ENCODE results near the gene COL16A1. TPM values are rescaled to one million over a fixed set of nuclear protein-coding genes. Genes with fewer than 3 reads are reported as not detected.

The COL16A1 gene
- total and polyA plus RNA-seq, 2 of the 13 experiments (the other 11 are each of a cell fraction or from before 2014, with no cell fraction given): 4.3 to 12.2 TPM

GRCh38 chr1:31657020-31657804, 46.6 kb downstream of the COL16A1 start:
- ATAC-seq (no peak), DNase-seq (ENCODE audit: low spot score) (no peak), FAIRE-seq (no peak)
- WGBS (ENCODE audit: low lambda C conversion rate): 88% methylated on average over 8 of the region's 14 CpGs
- H3K79me2 ChIP-seq (ENCODE audit: insufficient read depth, low read length): no peaks in the 10 kb centered on the region
- no peaks in the 10 kb centered on the region for H3K4me1 ChIP-seq (ENCODE audit: insufficient read depth, low read length)
- intact Hi-C loops (cut with micrococcal nuclease; ENCODE audit: unreplicated experiment): no loop called here
- H3K27me3 ChIP-seq (ENCODE audit: control insufficient read depth in 1 of 2, insufficient read depth in 2 of 2, low read length in 2 of 2): no peaks in the 10 kb centered on the region
- BruUV-seq (replicated peaks): no TSS peak
- H4K20me1 ChIP-seq (ENCODE audit: insufficient read depth, low read length): no peaks in the 10 kb centered on the region
- CTCF ChIA-PET (ENCODE audit: low intra/inter-chr PET ratio, low total read pairs): no interaction called here
- no peak overlapping the region for H3K27ac ChIP-seq (ENCODE audit: extremely low read length, insufficient read depth, low read length)
- H2AFZ ChIP-seq (ENCODE audit: low read length): no peak overlapping the region
- H3K4me2 ChIP-seq (ENCODE audit: low read depth, low read length): no peak overlapping the region
- POLR2A ChIA-PET: no interaction called here
- H3K9me3 ChIP-seq (ENCODE audit: low read length): no peaks in the 10 kb centered on the region
- no peak overlapping the region for H3K9ac ChIP-seq (ENCODE audit: insufficient read depth, low read depth, low read length)
- in situ Hi-C loops (cut with HindIII; ENCODE audit: extremely low pct_ligation_motif_present, low pct_unique_long_range_greater_than_20kb): no loop called here
- no peak for TF ChIP-seq DMAP1 (CRISPR knock-in tag; IDR thresholded peaks at IDR 0.05)
- no peaks in the 10 kb centered on the region for H3K36me3 ChIP-seq (replicated peaks in 1 of 2; ENCODE audit: control insufficient read depth in 1 of 2, insufficient read depth in 2 of 2, low read length in 2 of 2)
- H3K4me3 ChIP-seq (replicated peaks in 1 of 3; ENCODE audit: insufficient read depth in 1 of 3, low read depth in 2 of 3, low read length in 3 of 3): no peak overlapping the region

- in situ Hi-C loops (cut with HindIII; ENCODE audit: extremely low pct_ligation_motif_present, low pct_unique_long_range_greater_than_20kb) (no loop called here), intact Hi-C loops (cut with micrococcal nuclease; ENCODE audit: unreplicated experiment) (no loop called here)
- TF ChIP-seq ATF7-NPFF (CRISPR knock-in tag; IDR thresholded peaks at IDR 0.05; ENCODE audit: low read depth) (no peak), SOX13 (IDR thresholded peaks at IDR 0.05) (no peak), SOX13 (CRISPR knock-in tag; conservative IDR thresholded peaks at IDR 0.05 in 1 of 2, IDR thresholded peaks at IDR 0.05 in 1 of 2) (0 out of 4 replicates have a peak, but pooled peaks of 1 of the 2 experiments have one; percentile 21)
- ATAC-seq: no peak
- 94% methylated on average over 4 of the region's 4 CpGs for WGBS (ENCODE audit: low lambda C conversion rate)
- Histone ChIP-seq H2AFZ (ENCODE audit: low read length) (no peak overlapping the region), H4K20me1 (ENCODE audit: insufficient read depth, low read length) (no peaks in the 10 kb centered on the region), H3K4me2 (ENCODE audit: low read depth, low read length) (no peak overlapping the region), H3K36me3 (replicated peaks in 1 of 2; ENCODE audit: control insufficient read depth in 1 of 2, insufficient read depth in 2 of 2, low read length in 2 of 2) (no peaks in the 10 kb centered on the region), H3K27ac (ENCODE audit: extremely low read length, insufficient read depth, low read length) (no peak overlapping the region), H3K9me3 (ENCODE audit: low read length) (no peaks in the 10 kb centered on the region), H3K9ac (ENCODE audit: insufficient read depth, low read depth, low read length) (no peak overlapping the region), H3K4me3 (replicated peaks in 1 of 3; ENCODE audit: insufficient read depth in 1 of 3, low read depth in 2 of 3, low read length in 3 of 3) (no peak overlapping the region), H3K4me1 (ENCODE audit: insufficient read depth, low read length) (peaks cover 12% of the 10 kb centered on the region), H3K27me3 (ENCODE audit: control insufficient read depth in 1 of 2, insufficient read depth in 2 of 2, low read length in 2 of 2) (no peaks in the 10 kb centered on the region), H3K79me2 (ENCODE audit: insufficient read depth, low read length) (no peaks in the 10 kb centered on the region)
- no peak for DNase-seq (ENCODE audit: low spot score)
- FAIRE-seq: no peak
- ChIA-PET CTCF (ENCODE audit: low intra/inter-chr PET ratio, low total read pairs) (no interaction called here), POLR2A (interaction anchor here (0.6 kb wide), 1 partner anchor 11 kb away, joined by 5 read pairs; the partner anchor contains the start of gene PEF1)
- BruUV-seq (replicated peaks): no TSS peak
Measured at GRCh38 chr1:31655756-31656155, 48.1 kb downstream of the COL16A1 start.
